Mammary epithelial cell (primary cell): ENCODE data around the gene CALML3.

Experiments used
- CTCF ChIP-seq, 2 donors: IDR thresholded peaks in 1 of 2; conservative IDR thresholded peaks in 1 of 2; 2 replicates each; pipeline ENCODE4 v1.5.1; 2011 to 2012; ENCODE audit warnings: inconsistent platforms in 2 of 2, low read length in 2 of 2, mild to moderate bottlenecking in 2 of 2, control low read depth in 1 of 2, low read depth in 1 of 2; ENCODE audit not compliant: insufficient read depth in 1 of 2; ENCODE audit errors: extremely low read depth in 1 of 2
- EZH2 ChIP-seq: IDR thresholded peaks from 2 replicates; pipeline ENCODE4 v1.6.1; 2012; ENCODE audit warnings: low read length, inconsistent platforms, borderline replicate concordance

- no peak for TF ChIP-seq CTCF (conservative IDR thresholded peaks at IDR 0.05 in 1 of 2, IDR thresholded peaks at IDR 0.05 in 1 of 2; ENCODE audit: extremely low read depth in 1 of 2, insufficient read depth in 1 of 2, low read depth in 1 of 2, low read length in 2 of 2)
- TF ChIP-seq EZH2 = no peak
These were observed 31.7 kb upstream of the CALML3 start for GRCh38 chr10:5492929-5493576.
